A549 (cell line): ENCODE measurements around the gene ALDH3B1. TPM values are rescaled to one million over a fixed set of nuclear protein-coding genes. Genes with fewer than 3 reads are reported as not detected.

Source experiments
- ATAC-seq, 2 experiments: fragments of 200-7000 bp in 1 of 2; fragments of >200 bp in 1 of 2; cut with Nextera tagmentation in 1 of 2; cut with Tn5 transposase in 1 of 2; 3 replicates each; pipeline versions ENCODE4 v1.8.0 to v1.9.1; 2018 to 2020; ENCODE audit warnings: mild to moderate bottlenecking in 1 of 2, moderate library complexity in 1 of 2
- CTCF ChIA-PET: fragments of 300-600 bp; sonication (Branson Sonifier 250); formaldehyde crosslinking; extraction: SDS; loops from one replicate; lab custom pipeline; 2021; ENCODE audit warnings: antibody characterized with exemption, inconsistent platforms; lab: Yijun Ruan, JAX
- POLR2A ChIA-PET: fragments of 350-600 bp; formaldehyde crosslinking; extraction: SDS; loops from one replicate; lab custom pipeline; 2021; ENCODE audit warnings: antibody characterized with exemption, inconsistent platforms; lab: Yijun Ruan, JAX
- DNase-seq, 2 experiments: peaks; one replicate each; pipeline versions ENCODE4 v3.0.0 to v3.0.0-alpha.2; 2011 to 2016; ENCODE audit warnings: low read depth in 1 of 2, low spot score in 1 of 2
- FAIRE-seq: peaks from 2 replicates; lab custom pipeline; 2011; peaks lifted over from hg19 to GRCh38; lab: Jason Lieb, UNC
- H3K27ac ChIP-seq, 2 experiments: fragments of >200 bp; sonication (Bioruptor Twin); formaldehyde crosslinking; 3 replicates each; pipeline ENCODE4 v1.5.1; 2016 to 2017
- H3K4me1 ChIP-seq: fragments of >200 bp; sonication (Bioruptor Twin); formaldehyde crosslinking; 3 replicates; pipeline ENCODE4 v1.6.1; 2016
- H3K4me2 ChIP-seq: fragments of >200 bp; sonication (Bioruptor Twin); formaldehyde crosslinking; 3 replicates; pipeline ENCODE4 v1.6.1; 2016
- H3K4me3 ChIP-seq: fragments of >200 bp; sonication (Bioruptor Twin); formaldehyde crosslinking; 3 replicates; pipeline ENCODE4 v1.5.1; 2016
- H3K9me3 ChIP-seq: fragments of >200 bp; sonication (Bioruptor Twin); formaldehyde crosslinking; 3 replicates; pipeline ENCODE4 v1.6.1; 2016
- BCL3 ChIP-seq: fragments of >200 bp; sonication (Bioruptor Twin); formaldehyde crosslinking; IDR thresholded peaks from 3 replicates; pipeline ENCODE4 v1.6.1; 2016
- BHLHE40 ChIP-seq: IDR thresholded peaks from 2 replicates; pipeline ENCODE4 v1.6.1; 2012; ENCODE audit warnings: low read depth, low read length, inconsistent platforms
- CBX8 ChIP-seq: fragments of 200-600 bp; sonication (generic); IDR thresholded peaks from 2 replicates; pipeline ENCODE4 v1.6.1; 2016
- CHD4 ChIP-seq: fragments of 200-600 bp; sonication (generic); IDR thresholded peaks from 2 replicates; pipeline ENCODE4 v1.6.1; 2016; ENCODE audit warnings: antibody characterized with exemption, mild to moderate bottlenecking, borderline replicate concordance
- CTCF ChIP-seq: fragments of >200 bp; sonication (Bioruptor Twin); formaldehyde crosslinking; IDR thresholded peaks from 3 replicates; pipeline ENCODE4 v1.5.1; 2016
- EHF ChIP-seq: fragments of 250-450 bp; sonication (Bioruptor Pico); IDR thresholded peaks from 2 replicates; pipeline ENCODE4 v1.5.0; 2020; ENCODE audit warnings: mild to moderate bottlenecking
- EP300 ChIP-seq, 2 experiments: fragments of >200 bp; sonication (Bioruptor Twin); formaldehyde crosslinking; IDR thresholded peaks; 2 replicates in 1 of 2; 3 replicates in 1 of 2; pipeline ENCODE4 v1.6.1; 2016 to 2017
- ESRRA ChIP-seq: fragments of 150-350 bp; IDR thresholded peaks from 2 replicates; pipeline ENCODE4 v1.6.1; 2014; ENCODE audit warnings: mild to moderate bottlenecking, low read length, borderline replicate concordance
- FOSL2 ChIP-seq, 2 experiments: fragments of 450-650 bp in 1 of 2; fragments of >200 bp in 1 of 2; sonication (Bioruptor Twin) in 1 of 2; formaldehyde crosslinking; IDR thresholded peaks; 2 replicates each; pipeline versions ENCODE4 v1.5.0 to v1.6.1; 2016 to 2020; ENCODE audit warnings: mild to moderate bottlenecking in 1 of 2, moderate library complexity in 1 of 2
- GATA3 ChIP-seq: IDR thresholded peaks from 2 replicates; pipeline ENCODE4 v1.6.1; 2012; ENCODE audit warnings: borderline replicate concordance
- HOXB5 ChIP-seq: fragments of 250-450 bp; sonication (Bioruptor Pico); IDR thresholded peaks from 2 replicates; pipeline ENCODE4 v1.5.0; 2020; ENCODE audit warnings: mild to moderate bottlenecking, moderate library complexity
- JUN ChIP-seq, 2 experiments: fragments of >200 bp; sonication (Bioruptor Twin); formaldehyde crosslinking; IDR thresholded peaks; 2 replicates in 1 of 2; 3 replicates in 1 of 2; pipeline ENCODE4 v1.6.1; 2016 to 2017
- JUNB ChIP-seq: fragments of >200 bp; sonication (Bioruptor Twin); formaldehyde crosslinking; IDR thresholded peaks from 2 replicates; pipeline ENCODE4 v1.6.1; 2016
- KDM5A ChIP-seq: fragments of 200-600 bp; sonication (generic); IDR thresholded peaks from 2 replicates; pipeline ENCODE4 v1.6.1; 2016; ENCODE audit warnings: antibody characterized with exemption, mild to moderate bottlenecking
- MYC ChIP-seq: IDR thresholded peaks from 2 replicates; pipeline ENCODE4 v1.6.1; 2012; ENCODE audit warnings: mild to moderate bottlenecking, inconsistent platforms, low read length, improper control_type of control experiment, borderline replicate concordance
- NPAS2 ChIP-seq: fragments of 250-450 bp; sonication (Bioruptor Pico); IDR thresholded peaks from 2 replicates; pipeline ENCODE4 v1.8.0; 2022; ENCODE audit warnings: mild to moderate bottlenecking, moderate library complexity, borderline replicate concordance
- REST ChIP-seq: fragments of 200-600 bp; sonication (generic); IDR thresholded peaks from 2 replicates; pipeline ENCODE4 v1.6.1; 2016; ENCODE audit warnings: antibody characterized with exemption, mild to moderate bottlenecking, moderate library complexity
- SMC3 ChIP-seq: fragments of >200 bp; sonication (Bioruptor Twin); formaldehyde crosslinking; IDR thresholded peaks from 3 replicates; pipeline ENCODE4 v1.6.1; 2018; ENCODE audit warnings: inconsistent platforms
- SREBF2 ChIP-seq: fragments of 450-650 bp; IDR thresholded peaks from 2 replicates; pipeline ENCODE4 v1.6.1; 2014; ENCODE audit warnings: mild to moderate bottlenecking, moderate library complexity
- TFCP2L1 ChIP-seq: fragments of 250-450 bp; sonication (Bioruptor Pico); IDR thresholded peaks from 2 replicates; pipeline ENCODE4 v1.5.0; 2021; ENCODE audit warnings: mild to moderate bottlenecking
- TP53 ChIP-seq: fragments of 250-450 bp; sonication (Bioruptor Pico); IDR thresholded peaks from 2 replicates; pipeline ENCODE4 v1.5.0; 2021; ENCODE audit warnings: mild to moderate bottlenecking, moderate library complexity
- ZC3H11A ChIP-seq: fragments of 450-650 bp; IDR thresholded peaks from 2 replicates; pipeline ENCODE4 v1.6.1; 2014; ENCODE audit warnings: antibody characterized with exemption, mild to moderate bottlenecking
- ZNF302 ChIP-seq: fragments of 250-450 bp; sonication (Bioruptor Pico); IDR thresholded peaks from 2 replicates; pipeline ENCODE4 v1.9.0; 2021; ENCODE audit warnings: inconsistent platforms, mild to moderate bottlenecking, moderate library complexity
- WGBS: methylation state at CpG from one replicate; pipeline ENCODE4 v1.1.6; 2017; ENCODE audit errors: missing lambda C conversion rate; 5-methylcytosine and 5-hydroxymethylcytosine counted together
- polyA plus RNA-seq, 4 experiments: library from polyadenylated mRNA; depleted of rRNA in 3 of 4; stranded (reverse); fragments of >200 nt; fragmentation: RNase III in 1 of 4; extraction: RNeasy Plus Mini Kit Qiagen cat#74134 plus additional on column Dnase treatment in 1 of 4; gene quantifications; 2 replicates in 3 of 4; 3 replicates in 1 of 4; pipeline ENCODE4 v1.2.3, GENCODE V29; 2011 to 2017
- TF ChIP-seq, protein P1 (sequence below): IDR thresholded peaks from 2 replicates; pipeline ENCODE4 v1.6.1; 2012; ENCODE audit warnings: low read depth, borderline replicate concordance
- TF ChIP-seq, protein P2 (sequence below): IDR thresholded peaks from 2 replicates; pipeline ENCODE4 v1.6.1; 2012
- TF ChIP-seq, protein P3 (sequence below): fragments of 450-650 bp; IDR thresholded peaks from 2 replicates; pipeline ENCODE4 v1.6.1; 2014; ENCODE audit warnings: antibody characterized with exemption

ALDH3B1 gene
- polyA plus RNA-seq, 2 of the 4 experiments (the other 2 are of a cell fraction) = 93.7 to 130 TPM

DNA sequence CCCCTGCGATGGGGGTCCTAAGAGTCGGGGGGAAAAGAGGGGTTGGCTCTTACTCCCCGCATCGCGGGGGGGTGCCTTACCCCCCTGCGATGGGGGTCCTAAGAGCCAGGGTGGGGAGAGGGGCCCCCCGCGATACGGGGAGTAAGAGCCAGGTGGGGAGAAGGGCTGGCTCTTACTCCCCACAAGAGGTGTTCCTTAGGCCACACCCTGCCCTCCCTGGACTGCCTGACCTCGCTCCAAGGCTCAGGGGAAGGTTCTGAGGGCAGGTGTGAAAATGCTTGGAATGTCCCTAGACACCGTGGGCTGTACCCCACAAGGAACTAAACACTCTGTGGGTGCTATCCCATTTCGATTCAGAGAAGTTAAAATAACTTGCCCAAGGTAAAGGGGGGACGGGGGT lies 14.1 kb upstream of the ALDH3B1 start (continued):
- TF ChIP-seq REST = no peak

DNA sequence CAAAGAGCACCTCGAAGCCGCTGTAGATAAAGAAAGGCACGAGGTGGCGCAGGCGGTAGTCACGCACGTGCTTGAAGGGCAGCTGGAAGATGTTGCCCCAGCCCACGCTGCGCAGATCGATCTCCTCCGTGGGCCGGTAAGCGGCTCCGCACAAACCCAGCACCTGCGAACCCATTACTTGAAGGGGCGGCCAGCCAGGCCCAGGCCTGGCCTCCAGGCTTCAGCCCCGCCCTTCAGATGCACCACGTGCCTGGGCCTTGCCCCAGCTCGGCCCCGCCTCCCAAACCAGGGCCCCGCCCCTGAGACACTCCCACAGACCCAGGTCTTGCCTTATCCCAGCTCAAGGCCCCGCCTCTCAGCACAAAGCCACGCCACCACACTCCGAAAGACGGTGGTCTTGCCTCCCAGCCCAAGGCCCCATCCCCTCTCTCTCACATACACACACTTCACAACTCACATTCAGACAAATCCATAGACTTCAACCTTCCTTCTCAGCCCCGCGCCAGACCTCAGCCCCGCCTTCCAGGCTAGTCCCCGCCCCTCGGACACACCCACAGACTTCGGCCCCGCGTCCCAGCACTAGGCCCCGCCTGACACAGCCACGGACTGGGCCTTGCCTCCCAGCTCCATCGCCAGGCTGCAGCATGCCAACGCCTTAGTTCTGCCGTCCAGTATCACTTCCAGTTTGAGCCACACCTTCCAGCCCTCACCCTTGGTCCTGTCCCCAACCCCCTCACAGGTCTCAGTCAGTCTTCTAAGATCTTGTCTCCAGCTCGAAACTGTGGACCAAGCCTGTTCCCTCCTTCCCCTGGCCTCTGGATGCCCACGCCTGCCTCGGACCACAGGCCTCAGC lies 13.3 kb upstream of the ALDH3B1 start:
- Histone ChIP-seq H3K4me3 (no peak overlapping the region), H3K27ac (peak overlapping the region in 1 of 2 experiments; percentile 56; a peak in 2 of 6 replicates)
- POLR2A ChIA-PET = interaction anchor here (1.1 to 1.4 kb wide), 2 partner anchors 14 to 16 kb away, joined by 3 to 5 read pairs; no protein-coding TSS in a partner anchor

GRCh38 chr11:67997475-67997921 lies 12.6 kb upstream of the ALDH3B1 start:
- ATAC-seq = no peak; a peak in 1 of 6 replicates
- POLR2A ChIA-PET = interaction anchor here (1.1 to 1.4 kb wide), 2 partner anchors 13 to 15 kb away, joined by 3 to 5 read pairs; no protein-coding TSS in a partner anchor
- H3K27ac ChIP-seq = peak overlapping the region in 1 of 2 experiments; percentile 56; a peak in 2 of 6 replicates
- no peaks in the 10 kb centered on the region for H3K9me3 ChIP-seq
- 96% methylated on average over 27 of the region's 29 CpGs for WGBS
- H3K4me2 ChIP-seq = no peak overlapping the region
- H3K4me3 ChIP-seq = no peak overlapping the region
- peaks cover 16% of the 10 kb centered on the region for H3K4me1 ChIP-seq
- no peak for DNase-seq
- CTCF ChIA-PET = interaction anchor here (1.1 to 1.4 kb wide), 2 partner anchors 12 to 150 kb away, joined by 3 read pairs; no protein-coding TSS in a partner anchor
- no peak for FAIRE-seq
- TF ChIP-seq CTCF (no peak), NPAS2 (CRISPR knock-in tag) (no peak), EHF (CRISPR knock-in tag) (no peak), HOXB5 (CRISPR knock-in tag) (no peak), GATA3 (no peak), JUNB (no peak), BCL3 (no peak), FOSL2 (IDR thresholded peaks at IDR 0.05) (no peak), FOSL2 (CRISPR knock-in tag; IDR thresholded peaks at IDR 0.05) (no peak), SMC3 (no peak), TFCP2L1 (no peak), ZNF302 (CRISPR knock-in tag) (no peak), TP53 (CRISPR knock-in tag) (no peak), CBX8 (no peak), KDM5A (no peak), SREBF2 (no peak), MYC (no peak), EP300 (IDR thresholded peaks at IDR 0.05) (no peak)
- TF ChIP-seq, protein P1, sequence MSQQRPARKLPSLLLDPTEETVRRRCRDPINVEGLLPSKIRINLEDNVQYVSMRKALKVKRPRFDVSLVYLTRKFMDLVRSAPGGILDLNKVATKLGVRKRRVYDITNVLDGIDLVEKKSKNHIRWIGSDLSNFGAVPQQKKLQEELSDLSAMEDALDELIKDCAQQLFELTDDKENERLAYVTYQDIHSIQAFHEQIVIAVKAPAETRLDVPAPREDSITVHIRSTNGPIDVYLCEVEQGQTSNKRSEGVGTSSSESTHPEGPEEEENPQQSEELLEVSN = no peak
- TF ChIP-seq, protein P2, sequence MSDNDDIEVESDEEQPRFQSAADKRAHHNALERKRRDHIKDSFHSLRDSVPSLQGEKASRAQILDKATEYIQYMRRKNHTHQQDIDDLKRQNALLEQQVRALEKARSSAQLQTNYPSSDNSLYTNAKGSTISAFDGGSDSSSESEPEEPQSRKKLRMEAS = no peak

More for the DNA sequence above, 13.3 kb upstream of the ALDH3B1 start:
- H3K4me1 ChIP-seq = peaks cover 13% of the 10 kb centered on the region
- FAIRE-seq (no peak), DNase-seq (peak in 1 of 2 experiments; percentile 92), ATAC-seq (peak; percentile 86 to 95)
- H3K9me3 ChIP-seq = no peaks in the 10 kb centered on the region
- CTCF ChIA-PET = interaction anchor here (1.1 to 1.4 kb wide), 3 partner anchors 12 to 149 kb away, joined by 3 read pairs; no protein-coding TSS in a partner anchor
- TF ChIP-seq MYC = 0 out of 2 replicates have a peak, but pooled peaks have one; percentile 24
- no peak for TF ChIP-seq CHD4
- TF ChIP-seq BHLHE40 = no peak
- TF ChIP-seq, protein P3, sequence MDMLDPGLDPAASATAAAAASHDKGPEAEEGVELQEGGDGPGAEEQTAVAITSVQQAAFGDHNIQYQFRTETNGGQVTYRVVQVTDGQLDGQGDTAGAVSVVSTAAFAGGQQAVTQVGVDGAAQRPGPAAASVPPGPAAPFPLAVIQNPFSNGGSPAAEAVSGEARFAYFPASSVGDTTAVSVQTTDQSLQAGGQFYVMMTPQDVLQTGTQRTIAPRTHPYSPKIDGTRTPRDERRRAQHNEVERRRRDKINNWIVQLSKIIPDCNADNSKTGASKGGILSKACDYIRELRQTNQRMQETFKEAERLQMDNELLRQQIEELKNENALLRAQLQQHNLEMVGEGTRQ = peak; percentile 86
- no peak for TF ChIP-seq ESRRA
- 0 out of 5 replicates have a peak, but pooled peaks of 1 of the 2 experiments have one; percentile 25 for TF ChIP-seq JUN (IDR thresholded peaks at IDR 0.05)
- no peak for TF ChIP-seq ZC3H11A
- TF ChIP-seq, protein P2 = peak; percentile 61
- no peak overlapping the region for H3K4me2 ChIP-seq
- WGBS = 62% methylated on average over 37 of the region's 41 CpGs
